Smooth muscle cell (in vitro differentiated cells): ENCODE measurements around the gene WDR27. TPM values are rescaled to one million over a fixed set of nuclear protein-coding genes. Genes with fewer than 3 reads are reported as not detected.

ENCODE experiments used
- DNase-seq: peaks from one replicate; lab custom pipeline; 2025; ENCODE audit not compliant: unreplicated experiment; lab: John Stamatoyannopoulos, UW
- H2AFZ ChIP-seq: fragments of 200-600 bp; sonication (generic); 2 replicates; pipeline ENCODE4 v1.6.0; 2016; ENCODE audit warnings: antibody characterized with exemption, low read depth, mild to moderate bottlenecking
- H3F3A ChIP-seq: fragments of 200-600 bp; sonication (generic); 2 replicates; pipeline ENCODE4 v1.6.0; 2017; ENCODE audit warnings: antibody characterized with exemption, low read depth
- H3K27ac ChIP-seq: fragments of 200-600 bp; sonication (generic); 2 replicates; pipeline ENCODE4 v1.5.1; 2016; ENCODE audit warnings: low read depth, mild to moderate bottlenecking
- H3K27me3 ChIP-seq: fragments of 200-600 bp; sonication (generic); 2 replicates; pipeline ENCODE4 v1.6.1; 2016; ENCODE audit warnings: low read depth, mild to moderate bottlenecking
- H3K36me3 ChIP-seq: fragments of 200-600 bp; sonication (generic); 2 replicates; pipeline ENCODE4 v1.5.1; 2016; ENCODE audit warnings: low read depth
- H3K4me1 ChIP-seq: fragments of 200-600 bp; sonication (generic); 2 replicates; pipeline ENCODE4 v1.5.1; 2016; ENCODE audit warnings: low read depth
- H3K4me2 ChIP-seq: fragments of 200-600 bp; sonication (generic); 2 replicates; pipeline ENCODE4 v1.6.0; 2016; ENCODE audit warnings: mild to moderate bottlenecking
- H3K4me3 ChIP-seq: fragments of 200-600 bp; sonication (generic); 2 replicates; pipeline ENCODE4 v1.5.1; 2016; ENCODE audit warnings: mild to moderate bottlenecking
- H3K79me2 ChIP-seq: fragments of 200-600 bp; sonication (generic); 2 replicates; pipeline ENCODE4 v1.6.0; 2016; ENCODE audit warnings: low read depth, mild to moderate bottlenecking
- H3K9ac ChIP-seq: fragments of 200-600 bp; sonication (generic); 2 replicates; pipeline ENCODE4 v1.6.0; 2016; ENCODE audit warnings: low read depth
- H3K9me3 ChIP-seq: fragments of 200-600 bp; sonication (generic); replicated peaks from 2 replicates; pipeline ENCODE4 v1.5.1; 2016; ENCODE audit warnings: low read depth
- H4K20me1 ChIP-seq: fragments of 200-600 bp; sonication (generic); 2 replicates; pipeline ENCODE4 v1.6.0; 2016; ENCODE audit warnings: low read depth
- CTCF ChIP-seq: fragments of 200-600 bp; sonication (generic); IDR thresholded peaks from 2 replicates; pipeline ENCODE4 v1.5.1; 2017; ENCODE audit warnings: borderline replicate concordance, mild to moderate bottlenecking, antibody characterized with exemption; ENCODE audit not compliant: insufficient read depth, poor library complexity, severe bottlenecking
- WGBS: methylation state at CpG from one replicate; pipeline ENCODE4 v1.1.7; 2016; ENCODE audit warnings: low lambda C conversion rate; 5-methylcytosine and 5-hydroxymethylcytosine counted together
- polyA plus RNA-seq: library from polyadenylated mRNA; unstranded; fragments of >200 nt; fragmentation: Nextera tagmentation; extraction: Ambion mirVana; gene quantifications from 2 replicates; pipeline ENCODE4 v1.2.1, GENCODE V29; 2016
- total RNA-seq: library from RNA; depleted of rRNA; stranded (reverse); fragments of >200 nt; gene quantifications from 2 replicates; pipeline ENCODE4 v1.2.3, GENCODE V29; 2014

The WDR27 gene
- total and polyA plus RNA-seq, 2 experiments from 2014 or later, result 26.0 to 47.0 TPM

GRCh38 chr6:169558378-169558773, 143.5 kb downstream of the WDR27 start:
- Histone ChIP-seq H3K27ac (no peak overlapping the region), H3K36me3 (no peaks in the 10 kb centered on the region), H3K9ac (no peak overlapping the region), H4K20me1 (no peaks in the 10 kb centered on the region), H3K27me3 (no peaks in the 10 kb centered on the region), H3K4me3 (no peak overlapping the region), H3K79me2 (no peaks in the 10 kb centered on the region), H3K9me3 (no peaks in the 10 kb centered on the region), H2AFZ (no peak overlapping the region), H3F3A (no peaks in the 10 kb centered on the region), H3K4me2 (no peak overlapping the region), H3K4me1 (no peaks in the 10 kb centered on the region)
- DNase-seq, result no peak
- 98% methylated on average over 8 of the region's 8 CpGs for WGBS
- TF ChIP-seq CTCF, result no peak

- Histone ChIP-seq H3K4me3 (no peak overlapping the region), H3K27me3 (no peaks in the 10 kb centered on the region), H3K4me1 (no peaks in the 10 kb centered on the region), H3K79me2 (no peaks in the 10 kb centered on the region), H3K9ac (no peak overlapping the region), H3K36me3 (no peaks in the 10 kb centered on the region), H3K27ac (no peak overlapping the region), H3K4me2 (no peak overlapping the region), H4K20me1 (no peaks in the 10 kb centered on the region), H2AFZ (no peak overlapping the region), H3K9me3 (no peaks in the 10 kb centered on the region), H3F3A (no peaks in the 10 kb centered on the region)
- DNase-seq, result no peak
- TF ChIP-seq CTCF, result no peak
- WGBS, result 96% methylated on average over 1 of the region's 1 CpG
Measured at GRCh38 chr6:169557887-169558286, 143.9 kb downstream of the WDR27 start.

DNA sequence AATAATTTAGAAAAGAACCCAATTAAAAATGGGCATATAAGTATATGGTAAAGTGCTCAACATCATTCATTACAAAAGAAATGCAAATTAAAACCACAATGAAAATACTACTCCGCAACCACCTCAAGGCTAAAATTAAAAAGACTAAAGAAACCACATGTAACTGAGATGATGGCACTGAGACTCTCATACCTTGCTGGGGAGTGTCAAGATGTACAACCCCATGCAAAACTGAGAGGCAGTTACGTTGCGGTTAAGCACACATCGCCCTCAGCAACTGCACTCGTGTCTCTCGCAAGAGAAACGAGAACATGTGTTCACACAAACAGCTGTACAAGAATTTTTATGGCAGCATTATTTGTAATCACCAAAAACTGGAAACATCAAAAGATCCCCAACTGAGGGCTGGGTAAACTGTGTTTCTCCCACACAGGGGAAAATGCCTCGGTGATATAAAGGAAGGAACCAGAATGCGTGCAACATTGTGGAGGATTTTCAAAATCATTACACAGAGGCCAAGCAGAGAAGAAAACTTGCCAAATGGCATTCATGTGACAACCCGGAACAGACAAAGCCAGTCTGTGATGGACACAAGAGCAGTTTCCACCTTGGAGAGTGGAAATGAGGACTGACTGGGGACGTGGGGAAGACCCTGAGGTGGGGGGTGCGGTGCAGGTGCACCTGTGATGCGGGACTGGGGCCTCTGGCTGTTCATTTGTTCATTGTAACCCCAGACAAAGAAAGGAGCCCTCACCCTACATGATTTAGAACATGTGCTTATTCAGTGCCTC, 144.9 kb downstream of the WDR27 start:
- Histone ChIP-seq H3K4me3 (no peak overlapping the region), H3F3A (no peaks in the 10 kb centered on the region), H3K27me3 (no peaks in the 10 kb centered on the region), H3K79me2 (no peaks in the 10 kb centered on the region), H3K9me3 (no peaks in the 10 kb centered on the region), H3K9ac (no peak overlapping the region), H2AFZ (no peak overlapping the region), H3K27ac (no peak overlapping the region), H3K4me1 (no peaks in the 10 kb centered on the region), H3K36me3 (no peaks in the 10 kb centered on the region), H4K20me1 (no peaks in the 10 kb centered on the region), H3K4me2 (no peak overlapping the region)
- TF ChIP-seq CTCF, result no peak
- WGBS, result 96% methylated on average over 13 of the region's 13 CpGs
- DNase-seq, result no peak
